ELR (cell line): ENCODE results near the gene APLP1.

Experiments used
- DNase-seq: peaks from one replicate; pipeline ENCODE4 v3.0.0-alpha.2; 2015; ENCODE audit warnings: low read depth

The APLP1 gene

GRCh38 chr19:35852029-35852780, 16.2 kb upstream of the APLP1 start, which contains the start of gene NPHS1:
Gene NPHS1 (minus strand): TSS chr19:35852504. CDS start chr19:35851837, 667 bp downstream.
- no peak for DNase-seq

- DNase-seq, result no peak
Measured at GRCh38 chr19:35853038-35853756, 15.2 kb upstream of the APLP1 start.

GRCh38 chr19:35856546-35857149, 11.7 kb upstream of the APLP1 start, which contains the start of gene KIRREL2:
Gene KIRREL2 (plus strand): TSS chr19:35856911. CDS start chr19:35857120, 209 bp downstream.
- no peak for DNase-seq

DNA sequence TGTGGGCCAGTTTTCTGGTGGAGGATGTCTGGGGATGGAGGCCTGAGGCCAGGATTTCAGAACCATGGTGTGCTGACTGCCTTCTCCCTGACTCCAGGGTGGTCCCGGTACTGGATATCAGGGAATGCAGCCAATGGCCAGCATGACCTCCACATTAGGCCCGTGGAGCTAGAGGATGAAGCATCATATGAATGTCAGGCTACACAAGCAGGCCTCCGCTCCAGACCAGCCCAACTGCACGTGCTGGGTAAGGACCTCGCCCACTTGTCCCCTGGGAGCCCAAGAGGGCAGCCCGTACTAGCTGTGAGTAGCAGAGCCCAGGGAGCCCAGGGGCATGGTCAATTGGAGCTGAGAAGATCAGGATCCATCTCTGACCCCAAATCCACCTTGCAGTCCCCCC, 10.1 kb upstream of the APLP1 start:
- no peak for DNase-seq

GRCh38 chr19:35859414-35859813, 9.0 kb upstream of the APLP1 start:
- DNase-seq, result no peak

- no peak for DNase-seq
Measured at GRCh38 chr19:35860436-35860817, 7.9 kb upstream of the APLP1 start.

DNA sequence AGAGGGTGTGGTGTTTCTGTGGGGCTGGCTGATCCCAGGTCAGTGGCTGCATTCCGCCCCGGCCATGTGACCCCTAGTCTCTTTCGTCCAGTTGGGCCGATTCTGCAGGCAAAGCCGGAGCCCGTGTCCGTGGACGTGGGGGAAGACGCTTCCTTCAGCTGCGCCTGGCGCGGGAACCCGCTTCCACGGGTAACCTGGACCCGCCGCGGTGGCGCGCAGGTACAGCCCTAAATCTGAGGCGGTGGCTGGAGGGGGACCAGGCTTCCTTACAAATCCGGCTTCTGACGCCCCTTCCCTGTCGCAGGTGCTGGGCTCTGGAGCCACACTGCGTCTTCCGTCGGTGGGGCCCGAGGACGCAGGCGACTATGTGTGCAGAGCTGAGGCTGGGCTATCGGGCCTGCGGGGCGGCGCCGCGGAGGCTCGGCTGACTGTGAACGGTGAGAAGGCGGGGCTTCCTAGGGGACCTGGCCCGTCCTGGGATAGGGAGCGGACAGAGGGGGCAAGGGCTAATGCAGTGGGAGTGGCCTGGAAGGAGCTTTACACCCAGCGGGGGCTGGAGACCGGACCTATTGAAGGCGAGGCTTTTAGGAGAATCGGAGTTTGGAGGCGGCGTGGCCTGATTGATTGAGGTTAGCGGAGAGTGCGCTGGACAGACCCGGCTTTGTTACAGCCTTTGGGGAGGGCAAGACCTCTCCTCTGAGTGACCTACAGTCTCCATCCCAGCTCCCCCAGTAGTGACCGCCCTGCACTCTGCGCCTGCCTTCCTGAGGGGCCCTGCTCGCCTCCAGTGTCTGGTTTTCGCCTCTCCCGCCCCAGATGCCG, 7.3 kb upstream of the APLP1 start:
- DNase-seq, result no peak

- DNase-seq, result no peak
Measured at GRCh38 chr19:35861640-35862160, 6.7 kb upstream of the APLP1 start.

- DNase-seq, result no peak
Measured at GRCh38 chr19:35862528-35862927, 5.8 kb upstream of the APLP1 start.

- no peak for DNase-seq
Measured at GRCh38 chr19:35863018-35863417, 5.4 kb upstream of the APLP1 start.

GRCh38 chr19:35868823-35869326, 501 bp downstream of the APLP1 start:
- no peak for DNase-seq

DNA sequence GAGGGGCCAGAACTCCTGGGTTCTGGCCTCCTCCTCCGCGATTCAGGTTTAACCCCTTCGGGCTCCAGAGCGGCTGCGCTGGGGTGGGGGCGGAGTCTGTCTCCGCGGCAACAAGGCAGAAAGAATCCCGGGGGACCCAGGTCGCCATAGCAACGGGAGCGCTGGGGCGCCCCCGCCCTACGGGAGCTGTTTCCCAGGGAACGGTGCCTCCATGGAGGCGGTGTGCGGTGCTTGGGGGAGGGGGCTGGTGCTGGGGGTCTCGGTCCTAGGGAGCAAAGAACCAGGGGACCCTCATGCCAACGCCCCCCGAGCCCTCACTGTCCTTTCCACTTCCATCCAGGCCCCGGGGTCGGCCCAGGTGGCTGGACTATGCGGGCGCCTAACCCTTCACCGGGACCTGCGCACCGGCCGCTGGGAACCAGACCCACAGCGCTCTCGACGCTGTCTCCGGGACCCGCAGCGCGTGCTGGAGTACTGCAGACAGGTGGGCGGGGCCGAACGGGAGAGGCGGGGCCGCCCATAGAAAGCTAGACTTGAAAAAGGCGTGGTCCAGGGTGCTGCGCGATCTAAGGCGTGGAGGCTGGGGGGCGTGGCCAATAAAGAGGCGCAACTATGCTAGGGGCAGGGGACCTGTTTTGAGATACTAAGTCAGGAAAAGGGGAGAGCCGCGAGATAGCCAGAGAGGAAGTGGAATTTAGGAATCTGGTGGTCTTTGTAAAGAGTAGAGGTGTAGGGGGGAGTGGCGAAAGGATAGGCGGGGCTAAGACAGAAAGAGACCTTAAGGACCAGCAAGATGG, 1.2 kb downstream of the APLP1 start:
- DNase-seq, result peak; percentile 86

DNA sequence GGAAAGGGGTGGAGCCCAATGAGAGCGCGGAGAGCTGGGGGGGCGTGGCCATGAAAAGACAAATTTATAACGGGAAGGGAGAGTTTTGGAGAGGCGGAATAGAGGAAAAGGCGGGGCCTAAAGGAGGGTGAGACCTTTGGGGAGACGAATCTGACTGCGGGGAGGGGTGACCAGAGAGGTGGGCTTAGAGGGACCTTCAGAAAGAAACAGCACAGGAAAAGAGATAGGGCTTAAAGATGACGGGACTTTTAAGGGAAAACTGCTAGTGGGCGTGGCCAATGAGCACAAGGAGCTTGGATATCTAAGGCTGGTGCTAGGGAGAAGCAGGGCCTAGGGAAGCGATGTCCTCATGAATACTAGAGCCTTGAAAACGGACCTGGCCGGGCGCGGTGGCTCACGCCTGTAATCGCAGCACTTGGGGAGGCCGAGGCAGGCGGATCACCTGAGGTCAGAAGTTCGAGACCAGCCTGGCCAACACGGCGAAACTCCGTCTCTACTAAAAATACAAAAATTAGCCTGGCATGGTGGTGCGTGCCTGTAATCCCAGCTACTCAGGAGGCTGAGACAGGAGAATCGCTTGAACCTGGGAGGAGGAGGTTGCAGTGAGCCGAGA, 1.9 kb downstream of the APLP1 start:
- peak; percentile 62 for DNase-seq

DNA sequence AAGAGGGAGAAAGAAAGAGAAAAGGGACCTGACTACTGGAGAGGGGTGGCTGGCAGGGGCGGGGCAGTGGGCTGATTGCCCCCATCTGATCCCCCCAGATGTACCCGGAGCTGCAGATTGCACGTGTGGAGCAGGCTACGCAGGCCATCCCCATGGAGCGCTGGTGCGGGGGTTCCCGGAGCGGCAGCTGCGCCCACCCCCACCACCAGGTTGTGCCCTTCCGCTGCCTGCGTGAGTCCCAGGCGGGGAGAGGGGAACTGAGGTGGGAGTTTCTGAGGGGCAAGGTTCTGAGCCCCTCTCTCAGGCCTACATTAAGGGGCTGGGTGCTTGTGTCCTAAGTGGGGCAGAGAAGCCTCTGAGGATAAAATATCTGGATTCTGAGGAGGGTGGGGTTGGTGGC, 2.4 kb downstream of the APLP1 start:
- DNase-seq, result no peak

- DNase-seq, result no peak
Measured at GRCh38 chr19:35871611-35872010, 3.2 kb downstream of the APLP1 start.

GRCh38 chr19:35872180-35872579, 3.8 kb downstream of the APLP1 start:
- no peak for DNase-seq

DNA sequence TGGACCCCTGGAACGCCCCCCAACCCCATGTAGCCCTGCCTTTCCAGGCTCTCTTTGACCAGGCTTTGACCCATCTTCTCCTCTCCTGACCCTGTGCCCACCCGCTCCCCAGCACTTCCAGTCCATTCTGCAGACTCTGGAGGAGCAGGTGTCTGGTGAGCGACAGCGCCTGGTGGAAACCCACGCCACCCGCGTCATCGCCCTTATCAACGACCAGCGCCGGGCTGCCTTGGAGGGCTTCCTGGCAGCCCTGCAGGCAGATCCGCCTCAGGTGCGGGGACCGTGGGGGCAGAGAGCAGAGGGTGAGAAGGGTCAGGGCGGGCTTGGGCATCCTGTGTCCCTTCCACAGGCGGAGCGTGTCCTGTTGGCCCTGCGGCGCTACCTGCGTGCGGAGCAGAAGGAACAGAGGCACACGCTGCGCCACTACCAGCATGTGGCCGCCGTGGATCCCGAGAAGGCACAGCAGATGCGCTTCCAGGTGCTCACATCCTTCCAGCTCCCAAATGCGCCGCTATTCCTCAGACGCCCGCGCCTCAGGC, 6.1 kb downstream of the APLP1 start:
- no peak for DNase-seq

DNA sequence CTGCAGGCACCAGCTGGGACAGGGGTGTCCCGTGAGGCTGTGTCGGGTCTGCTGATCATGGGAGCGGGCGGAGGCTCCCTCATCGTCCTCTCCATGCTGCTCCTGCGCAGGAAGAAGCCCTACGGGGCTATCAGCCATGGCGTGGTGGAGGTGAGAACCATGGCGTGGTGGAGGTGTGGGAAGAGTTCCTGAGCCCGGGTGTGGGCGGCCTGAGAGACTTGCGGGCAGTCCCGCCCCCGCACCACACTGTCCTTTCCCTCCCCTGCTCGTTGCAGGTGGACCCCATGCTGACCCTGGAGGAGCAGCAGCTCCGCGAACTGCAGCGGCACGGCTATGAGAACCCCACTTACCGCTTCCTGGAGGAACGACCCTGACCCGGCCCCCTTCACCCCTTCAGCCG, 10.7 kb downstream of the APLP1 start:
- DNase-seq, result no peak

DNA sequence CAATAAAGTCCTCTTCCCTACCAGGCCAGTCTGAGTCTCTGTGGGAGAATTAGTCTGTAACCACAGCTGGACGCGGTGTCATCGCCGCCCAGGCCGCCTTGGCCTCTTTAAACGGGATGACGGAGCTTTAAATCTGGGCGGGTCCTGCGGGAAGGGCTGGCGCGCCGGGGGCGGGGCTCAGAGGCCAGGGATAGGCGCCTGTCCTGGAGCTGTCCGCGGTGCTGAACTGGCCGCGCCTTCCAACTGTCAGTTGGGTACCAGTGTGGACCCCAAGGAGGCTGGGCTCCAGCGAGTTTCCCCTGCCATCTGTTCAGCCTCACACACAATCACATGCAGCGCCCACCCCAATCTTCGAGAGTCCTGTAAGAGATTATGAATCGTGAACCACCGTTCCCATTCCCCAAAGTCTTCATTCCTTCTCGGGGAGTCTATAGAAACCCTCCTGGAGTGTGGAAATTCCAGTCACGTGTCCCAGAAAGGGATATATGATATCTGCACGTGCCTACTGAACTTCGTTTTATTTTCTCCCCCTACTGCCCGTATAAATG, 11.5 kb downstream of the APLP1 start:
- DNase-seq, result peak; percentile 95
